SU-DHL-6 (cell line): Measurements from ENCODE around the gene SPSB1.

Source experiments
- CTCF ChIP-seq: fragments of 200-600 bp; sonication (generic); IDR thresholded peaks from one replicate; pipeline ENCODE4 v1.5.1; 2017; ENCODE audit warnings: antibody characterized with exemption, mild to moderate bottlenecking, low read length, moderate library complexity; ENCODE audit not compliant: insufficient read depth, poor library complexity, severe bottlenecking
- EZH2phosphoT487 ChIP-seq: fragments of 200-600 bp; sonication (generic), shearing (Covaris generic); conservative IDR thresholded peaks from 2 replicates; pipeline ENCODE4 v1.6.1; 2018; ENCODE audit warnings: mild to moderate bottlenecking, antibody characterized with exemption, low read length, moderate library complexity, mixed read lengths

GRCh38 chr1:9385801-9386573 lies 93.3 kb downstream of the SPSB1 start:
- TF ChIP-seq CTCF, result no peak
- no peak for TF ChIP-seq EZH2phosphoT487
